NCI-H345 (cell line): ENCODE measurements around the gene NEURL2.
"Not testable (repeated sequence)": the region's sequence is repeated elsewhere in the genome, so short reads cannot be mapped to it uniquely, and the experiment has no call there.

Source experiments
- DNase-seq: peaks from one replicate; lab custom pipeline; 2025; lab: John Stamatoyannopoulos, UW

NEURL2 gene

DNA sequence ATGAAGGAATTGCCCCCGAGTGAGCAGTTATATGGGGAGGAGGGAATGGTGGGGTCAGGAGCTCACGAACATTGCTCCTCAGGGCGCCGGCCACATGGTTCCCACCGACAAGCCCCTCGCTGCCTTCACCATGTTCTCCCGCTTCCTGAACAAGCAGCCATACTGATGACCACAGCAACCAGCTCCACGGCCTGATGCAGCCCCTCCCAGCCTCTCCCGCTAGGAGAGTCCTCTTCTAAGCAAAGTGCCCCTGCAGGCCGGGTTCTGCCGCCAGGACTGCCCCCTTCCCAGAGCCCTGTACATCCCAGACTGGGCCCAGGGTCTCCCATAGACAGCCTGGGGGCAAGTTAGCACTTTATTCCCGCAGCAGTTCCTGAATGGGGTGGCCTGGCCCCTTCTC lies 7.3 kb upstream of the NEURL2 start:
- no peak for DNase-seq

DNA sequence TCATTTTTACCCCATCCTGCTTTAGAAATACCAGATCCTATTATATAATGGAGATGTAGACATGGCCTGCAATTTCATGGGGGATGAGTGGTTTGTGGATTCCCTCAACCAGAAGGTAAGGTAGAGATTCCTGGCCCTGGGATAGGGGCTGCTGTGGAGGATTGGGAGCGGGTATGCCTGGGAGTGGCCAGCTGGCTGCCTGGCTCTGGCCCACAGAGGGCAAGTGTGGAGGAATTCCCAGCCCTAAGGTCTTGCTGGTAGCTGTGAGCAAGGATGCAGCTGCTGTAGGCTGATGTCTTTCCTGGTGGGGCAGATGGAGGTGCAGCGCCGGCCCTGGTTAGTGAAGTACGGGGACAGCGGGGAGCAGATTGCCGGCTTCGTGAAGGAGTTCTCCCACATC lies 6.7 kb upstream of the NEURL2 start:
- no peak for DNase-seq

DNA sequence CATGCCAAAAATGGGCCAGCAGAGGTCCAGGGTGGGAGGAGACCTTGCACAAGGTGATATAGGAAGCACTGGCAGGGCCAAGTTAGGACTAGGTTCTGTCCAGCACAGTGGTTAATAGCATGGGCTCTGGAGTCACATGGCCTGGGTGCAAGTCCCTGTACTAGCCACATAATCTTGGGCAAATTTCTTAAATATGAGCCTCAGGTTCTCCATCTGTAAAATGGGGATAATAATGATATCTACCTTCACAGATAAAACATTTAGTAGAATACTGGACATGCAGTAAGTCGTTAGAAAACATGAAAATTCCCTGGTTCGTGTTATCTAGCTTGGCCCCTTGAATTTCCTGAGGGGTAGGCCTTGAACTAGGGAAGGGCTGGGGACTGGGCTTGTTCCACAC lies 6.3 kb upstream of the NEURL2 start:
- DNase-seq: no peak

DNA sequence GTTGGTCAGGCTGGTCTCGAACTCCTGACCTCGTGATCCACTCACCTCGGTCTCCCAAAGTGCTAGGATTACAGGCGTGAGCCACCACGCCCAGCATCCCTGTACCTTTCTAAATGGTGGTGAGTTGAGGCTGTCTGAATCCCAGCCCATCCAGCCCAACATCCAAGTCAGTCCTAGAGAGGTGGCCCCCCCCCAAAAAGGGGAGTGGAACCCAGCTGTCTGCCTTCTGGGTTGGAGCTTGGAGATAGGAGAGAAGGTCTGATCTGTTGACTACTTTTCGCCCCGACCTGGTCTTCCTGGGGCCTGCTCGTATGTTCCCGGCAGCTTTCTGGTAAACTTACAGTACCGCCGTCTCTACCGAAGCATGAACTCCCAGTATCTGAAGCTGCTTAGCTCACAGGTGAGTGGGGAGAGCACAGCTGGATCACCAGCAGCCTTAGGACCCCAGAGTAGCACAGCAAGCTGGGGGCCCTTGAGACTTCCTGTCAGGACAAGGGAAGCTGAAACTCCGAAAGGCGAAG lies 5.7 kb upstream of the NEURL2 start:
- no peak for DNase-seq

DNA sequence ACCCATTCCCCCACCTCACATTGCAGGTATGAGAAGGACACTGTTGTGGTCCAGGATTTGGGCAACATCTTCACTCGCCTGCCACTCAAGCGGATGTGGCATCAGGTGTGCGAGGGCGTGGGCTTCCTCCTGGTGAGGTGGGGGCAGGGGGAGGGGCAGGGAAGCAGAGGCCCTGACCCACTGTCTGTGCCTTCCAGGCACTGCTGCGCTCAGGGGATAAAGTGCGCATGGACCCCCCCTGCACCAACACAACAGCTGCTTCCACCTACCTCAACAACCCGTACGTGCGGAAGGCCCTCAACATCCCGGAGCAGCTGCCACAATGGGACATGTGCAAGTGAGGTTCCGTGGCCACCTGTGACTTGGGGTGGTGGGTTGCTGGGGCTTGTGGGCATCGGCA lies 3.8 kb upstream of the NEURL2 start:
- DNase-seq: no peak

DNA sequence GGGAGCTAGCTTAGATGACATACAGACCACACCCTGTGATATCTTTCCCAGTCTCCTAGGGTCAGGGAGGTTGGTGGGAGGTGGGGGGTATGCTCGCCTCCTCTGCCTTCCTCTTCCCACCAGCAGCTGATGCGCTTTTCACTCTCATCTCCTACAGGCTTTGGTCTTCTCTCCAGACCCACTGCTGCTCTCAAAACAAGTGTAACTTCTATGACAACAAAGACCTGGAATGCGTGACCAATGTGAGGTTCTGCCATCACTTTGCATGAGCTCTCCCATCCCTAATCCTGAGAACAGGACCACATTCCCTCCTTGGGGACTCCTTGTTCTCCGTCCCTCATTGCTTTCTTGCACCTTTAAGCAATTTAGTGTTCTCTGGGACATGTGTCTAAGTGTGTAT lies 2.8 kb upstream of the NEURL2 start:
- no peak for DNase-seq

DNA sequence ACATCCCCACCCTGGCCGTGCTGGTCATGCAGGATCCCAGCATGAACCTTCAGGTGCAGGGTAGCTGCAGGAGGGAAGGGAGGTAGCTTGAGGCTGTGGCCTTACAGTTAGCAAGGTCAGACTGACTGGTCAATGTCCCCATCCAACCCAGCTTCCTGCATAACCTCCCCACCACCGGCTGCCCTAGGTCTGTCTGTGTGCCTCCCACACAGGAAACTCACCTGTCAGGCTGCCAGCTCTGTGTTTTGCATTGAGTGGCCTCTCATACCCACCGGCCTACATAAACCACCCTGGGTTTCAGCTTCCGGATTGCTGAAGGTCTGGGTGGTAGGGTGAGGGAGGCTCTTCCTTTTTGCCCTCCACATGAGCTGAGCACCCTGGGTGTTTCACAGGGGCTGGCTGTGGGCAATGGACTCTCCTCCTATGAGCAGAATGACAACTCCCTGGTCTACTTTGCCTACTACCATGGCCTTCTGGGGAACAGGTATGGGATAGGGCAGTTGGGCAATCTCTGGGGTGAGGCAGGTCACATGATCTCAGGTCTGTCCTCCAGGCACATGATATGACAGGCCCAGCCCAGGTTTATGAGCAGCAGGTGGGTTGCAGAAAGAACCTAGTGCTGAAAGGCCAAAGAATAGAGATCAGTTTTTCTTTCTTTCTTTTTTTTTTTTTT lies 2.0 kb upstream of the NEURL2 start:
- no peak for DNase-seq

DNA sequence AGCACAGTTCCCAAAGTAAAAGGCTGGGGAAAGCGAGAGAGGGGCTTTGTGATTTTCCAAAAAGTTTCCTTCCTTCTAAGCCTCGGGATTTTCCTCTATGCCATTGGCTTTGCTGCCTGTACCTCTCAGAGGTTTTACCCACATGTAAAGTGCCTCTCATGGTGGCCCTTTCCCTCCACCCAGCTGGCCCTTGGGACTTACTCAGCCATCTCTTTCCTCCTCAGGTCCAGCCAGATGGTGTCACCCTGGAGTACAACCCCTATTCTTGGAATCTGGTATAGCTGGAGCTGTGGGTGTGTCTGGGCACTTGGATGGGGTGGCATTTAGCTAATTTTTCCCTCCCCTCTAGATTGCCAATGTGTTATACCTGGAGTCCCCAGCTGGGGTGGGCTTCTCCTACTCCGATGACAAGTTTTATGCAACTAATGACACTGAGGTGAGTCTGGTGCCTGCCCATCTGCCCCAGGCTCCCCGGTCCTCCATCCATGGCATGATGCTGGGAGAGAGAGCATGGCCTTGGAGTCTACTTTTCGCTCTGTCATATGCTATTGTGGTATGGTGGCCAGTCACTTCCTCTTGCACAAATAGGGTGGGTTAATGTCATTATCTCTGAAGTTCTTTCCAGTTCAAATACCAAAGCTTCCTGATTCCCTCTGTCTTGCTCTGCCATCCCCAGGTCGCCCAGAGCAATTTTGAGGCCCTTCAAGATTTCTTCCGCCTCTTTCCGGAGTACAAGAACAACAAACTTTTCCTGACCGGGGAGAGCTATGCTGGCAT lies 1.2 kb upstream of the NEURL2 start:
- peak; percentile 14 for DNase-seq

DNA sequence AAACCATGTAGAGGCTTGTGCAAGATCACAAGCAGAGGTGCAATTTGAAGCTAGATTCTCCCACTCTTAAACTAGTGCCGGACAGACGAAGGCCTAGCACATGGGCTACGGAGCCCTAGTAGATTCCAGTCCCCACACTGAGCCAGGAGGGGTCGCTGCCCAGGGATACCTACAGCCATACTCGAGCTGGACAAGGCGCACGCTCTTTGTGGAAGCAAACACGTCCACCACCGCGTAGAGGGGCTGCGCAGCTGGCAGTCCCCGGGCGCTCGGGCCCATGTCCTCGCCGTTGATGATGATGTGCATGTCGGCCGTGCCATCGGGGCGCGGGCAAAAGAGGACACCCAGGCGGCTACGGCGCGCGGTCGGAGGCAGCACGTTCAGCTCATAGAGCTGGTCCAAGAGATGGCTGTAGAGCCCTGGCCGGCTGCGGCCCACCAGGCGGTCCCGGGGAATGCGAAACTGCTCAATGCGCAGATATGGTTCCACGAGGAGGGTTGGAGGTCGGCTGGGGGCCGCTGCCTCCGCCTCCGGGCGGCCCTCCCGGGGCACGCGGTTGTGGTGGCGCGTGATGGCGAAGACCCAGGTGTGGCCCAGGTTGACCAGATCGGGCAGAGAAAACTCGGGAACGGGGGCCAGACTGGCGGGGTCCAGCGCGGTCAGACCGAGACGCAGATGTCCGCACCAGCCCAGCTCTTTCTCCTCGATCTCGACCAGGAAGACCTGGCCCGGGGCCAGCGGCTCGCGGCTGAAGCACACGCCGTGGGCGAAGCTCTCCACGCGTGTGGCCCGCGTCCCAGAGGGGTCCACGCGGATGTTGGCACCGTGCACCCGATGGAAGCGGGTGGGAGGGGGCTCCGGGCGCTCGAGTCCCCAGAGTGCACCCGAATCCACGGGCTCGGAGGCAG lies 677 bp downstream of the NEURL2 start:
- peak; percentile 48 for DNase-seq

DNA sequence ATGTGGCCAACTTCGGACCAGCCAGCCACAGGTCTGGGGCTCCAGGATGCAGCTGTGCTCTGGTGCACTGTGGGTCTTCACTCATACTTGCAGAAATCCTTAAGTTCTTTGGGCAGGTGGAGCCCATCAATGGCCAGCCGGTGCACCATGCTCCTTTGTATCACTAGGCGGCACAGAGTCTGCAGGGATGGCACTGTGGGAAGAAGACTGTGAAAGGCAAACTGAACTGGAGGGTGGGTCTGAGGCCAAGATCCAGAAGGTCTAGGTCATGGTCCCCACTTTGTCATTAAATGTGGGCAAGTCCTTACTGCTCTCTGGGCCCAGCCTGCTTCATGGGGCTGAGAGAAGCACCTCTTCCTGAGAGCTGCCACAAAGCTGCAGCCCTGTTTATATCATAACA lies 2.3 kb downstream of the NEURL2 start:
- DNase-seq: no peak

DNA sequence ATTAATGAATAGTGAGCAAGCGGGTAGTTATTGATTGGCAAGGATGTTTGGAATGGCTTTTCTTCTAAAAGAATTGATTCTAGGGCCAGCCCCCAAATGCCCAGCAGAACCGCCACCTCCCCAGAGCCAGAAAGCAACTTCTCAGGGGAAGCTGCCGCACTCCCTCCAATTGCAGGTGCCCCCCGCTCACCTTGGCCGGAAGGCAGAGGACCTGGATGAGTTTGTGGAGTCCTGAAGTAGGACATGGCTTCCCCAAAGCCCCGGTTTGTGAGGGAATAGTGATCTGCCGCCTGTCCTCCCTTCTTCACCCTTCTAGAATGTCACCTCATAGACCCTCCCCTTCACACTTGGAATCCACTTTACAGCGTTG lies 3.7 kb downstream of the NEURL2 start, which contains the start of gene SPATA25:
SPATA25 (minus strand) TSS at position 277 of the 370 bp plus-strand sequence; CDS start at position 245, 32 bp downstream.
- DNase-seq: no peak

DNA sequence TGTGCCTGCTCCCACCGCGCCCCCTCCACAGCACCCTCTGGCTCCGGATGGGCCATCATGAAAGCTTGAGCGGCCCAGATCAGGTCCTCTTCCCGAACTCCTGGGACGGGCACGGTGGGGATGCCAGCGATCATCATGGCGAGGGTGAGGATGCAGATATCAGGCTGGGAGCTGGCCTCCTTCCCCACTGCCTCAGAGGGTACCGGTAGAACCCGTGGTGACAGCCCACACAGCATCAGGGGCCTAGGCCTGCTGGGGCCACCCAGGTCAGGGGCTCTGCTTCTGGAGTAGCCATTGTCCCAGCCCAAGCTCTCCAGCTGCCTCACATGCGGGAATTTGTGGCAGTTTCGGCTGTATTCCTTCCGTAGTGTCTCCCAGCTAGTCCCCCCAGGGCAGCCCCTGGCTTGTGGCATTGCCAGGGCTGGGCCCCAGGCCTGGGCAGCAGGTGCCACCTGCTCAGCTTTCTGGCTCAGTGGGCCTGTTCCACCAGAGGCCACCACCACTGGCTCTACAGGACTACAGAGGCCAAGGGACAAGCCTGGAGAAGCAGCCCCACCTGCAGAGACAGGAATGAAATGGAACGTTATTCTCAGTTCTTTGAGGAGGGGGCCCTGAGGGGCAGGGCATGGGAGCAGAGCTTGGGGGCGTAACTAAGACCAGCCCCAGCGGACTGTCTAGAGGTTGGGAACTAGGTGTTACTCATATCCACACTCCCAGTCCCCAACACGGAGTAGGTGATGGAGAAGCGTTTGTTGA lies 4.2 kb downstream of the NEURL2 start:
- no peak for DNase-seq

DNA sequence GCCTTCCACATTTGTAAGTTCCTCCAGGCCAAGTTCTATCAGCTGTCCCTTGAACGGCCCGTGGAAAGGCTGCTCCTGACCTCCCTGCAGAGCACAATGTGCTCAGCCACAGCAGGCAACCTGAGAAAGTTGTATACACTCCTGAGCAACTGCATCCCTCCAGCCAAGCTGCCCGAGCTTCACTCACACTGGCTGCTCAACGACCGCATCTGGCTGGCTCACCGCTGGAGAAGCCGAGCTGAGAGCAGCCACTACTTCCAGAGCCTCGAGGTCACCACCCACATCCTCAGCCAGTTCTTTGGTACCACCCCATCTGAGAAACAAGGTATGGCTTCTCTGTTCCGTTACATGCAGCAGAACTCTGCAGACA lies 7.9 kb downstream of the NEURL2 start:
- no peak for DNase-seq

DNA sequence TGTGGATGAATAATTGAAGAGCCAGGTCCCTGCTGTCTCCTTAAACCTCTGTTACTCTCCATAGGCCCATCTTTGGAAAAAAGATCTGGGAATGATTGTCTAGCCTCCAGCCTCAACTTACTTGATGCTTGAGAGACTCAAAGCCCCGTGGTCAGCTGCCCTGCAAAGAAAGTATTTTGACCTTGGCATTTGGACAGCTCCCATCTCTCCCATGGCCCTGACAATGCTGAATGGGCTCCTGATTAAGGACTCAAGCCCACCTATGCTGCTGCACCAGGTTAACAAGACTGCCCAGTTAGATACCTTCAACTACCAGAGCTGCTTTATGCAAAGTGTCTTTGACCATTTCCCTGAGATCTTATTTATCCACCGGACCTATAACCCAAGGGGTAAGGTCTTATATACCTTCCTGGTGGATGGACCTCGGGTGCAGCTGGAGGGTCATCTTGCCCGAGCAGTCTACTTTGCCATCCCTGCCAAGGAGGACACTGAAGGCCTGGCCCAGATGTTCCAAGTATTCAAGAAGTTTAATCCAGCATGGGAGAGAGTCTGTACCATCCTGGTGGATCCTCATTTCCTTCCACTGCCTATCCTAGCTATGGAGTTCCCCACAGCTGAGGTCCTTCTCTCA lies 8.4 kb downstream of the NEURL2 start:
- DNase-seq: no peak

DNA sequence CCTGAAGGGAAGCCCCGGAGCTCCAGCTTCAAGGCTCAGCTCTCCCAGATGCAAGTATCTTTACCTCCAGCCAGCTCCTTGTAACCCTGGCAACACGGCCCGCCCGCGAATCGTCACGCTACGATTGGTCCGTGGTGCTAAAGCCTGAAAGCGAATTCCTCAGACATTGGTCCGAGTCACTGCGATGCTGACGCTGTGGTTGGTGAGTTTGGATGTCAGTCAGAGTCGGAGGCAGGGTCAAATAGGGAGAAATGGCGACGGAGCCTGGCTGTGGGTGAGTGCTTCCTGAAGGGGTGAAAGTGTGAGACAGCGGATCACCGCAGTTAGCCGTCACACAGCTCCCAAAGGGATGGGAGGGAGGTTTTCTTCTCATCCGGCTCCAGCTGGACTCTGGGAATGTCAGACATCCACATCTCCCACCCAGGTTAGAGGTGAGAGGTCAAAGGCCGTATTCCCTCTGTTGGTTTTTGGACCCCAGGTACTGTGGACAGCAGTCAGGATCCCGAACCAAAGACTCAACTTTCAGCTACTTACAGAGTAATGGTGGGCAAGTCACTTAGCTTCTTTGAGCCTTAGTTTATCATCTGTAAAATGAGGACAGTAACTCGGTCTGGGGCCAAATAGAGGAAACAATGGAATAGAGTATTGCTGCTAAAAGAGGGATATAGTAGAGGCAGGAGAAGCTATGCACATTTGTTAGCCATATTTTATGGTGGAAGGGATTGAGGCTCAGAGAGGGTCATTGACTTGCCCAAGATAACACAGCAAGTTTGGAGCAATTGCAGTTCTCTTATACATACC lies 9.8 kb downstream of the NEURL2 start, which contains the start of gene ZSWIM1:
ZSWIM1 (plus strand) TSS at position 240 of the 801 bp plus-strand sequence. CDS start 1,366 bp downstream, outside the sequence.
- peak; percentile 100 for DNase-seq

DNA sequence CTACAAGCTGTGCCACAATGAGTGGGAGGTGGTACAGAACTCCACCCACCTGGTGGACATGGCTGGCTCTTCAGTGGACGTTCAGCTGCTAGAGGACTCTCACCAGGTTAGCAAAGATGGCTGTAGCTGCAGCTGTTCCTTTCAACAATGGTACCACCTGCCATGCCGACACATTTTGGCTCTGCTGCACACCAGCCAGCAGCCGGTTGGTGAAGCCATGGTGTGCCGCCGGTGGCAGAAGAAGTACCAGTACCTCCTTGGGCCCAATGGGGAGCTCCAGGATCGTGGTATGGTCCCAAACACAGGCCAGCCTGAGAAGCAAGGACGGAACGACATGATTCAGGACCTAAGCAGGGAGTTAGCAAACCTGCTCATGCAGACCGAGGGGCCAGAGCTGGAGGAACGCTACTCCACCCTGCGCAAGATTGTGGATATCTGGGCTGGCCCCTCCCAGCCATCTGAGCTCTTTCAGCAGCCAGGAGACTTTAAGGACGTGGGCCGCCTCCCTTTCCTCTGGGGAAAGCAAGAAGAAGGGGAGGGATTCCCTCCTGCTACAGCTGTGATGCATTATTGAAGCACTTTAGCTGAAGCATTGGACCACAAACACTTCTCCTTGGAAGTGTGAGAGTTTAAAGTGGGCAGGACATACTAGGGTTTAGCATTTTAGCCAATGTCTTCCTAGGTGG lies 12.8 kb downstream of the NEURL2 start:
- DNase-seq: no peak

DNA sequence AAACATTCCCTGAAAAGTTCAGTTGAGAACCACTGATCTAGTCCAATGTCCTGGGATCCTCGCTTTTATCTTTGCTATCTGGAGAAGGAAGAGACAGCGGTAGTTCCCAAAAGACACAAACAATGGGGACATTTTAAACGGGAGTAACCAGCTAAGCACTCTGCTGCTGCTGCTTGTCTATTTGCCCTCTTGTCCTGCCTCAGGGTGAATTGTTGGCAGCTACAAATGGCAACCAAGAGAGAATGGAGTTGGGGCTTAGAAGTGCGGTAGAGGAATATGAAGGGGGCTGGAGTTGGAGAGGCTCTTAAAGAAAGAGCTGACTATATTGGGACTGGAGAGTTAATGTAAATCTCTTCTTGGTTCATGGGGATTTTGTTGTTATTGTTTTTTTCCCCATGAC lies 16.4 kb downstream of the NEURL2 start:
- no peak for DNase-seq

DNA sequence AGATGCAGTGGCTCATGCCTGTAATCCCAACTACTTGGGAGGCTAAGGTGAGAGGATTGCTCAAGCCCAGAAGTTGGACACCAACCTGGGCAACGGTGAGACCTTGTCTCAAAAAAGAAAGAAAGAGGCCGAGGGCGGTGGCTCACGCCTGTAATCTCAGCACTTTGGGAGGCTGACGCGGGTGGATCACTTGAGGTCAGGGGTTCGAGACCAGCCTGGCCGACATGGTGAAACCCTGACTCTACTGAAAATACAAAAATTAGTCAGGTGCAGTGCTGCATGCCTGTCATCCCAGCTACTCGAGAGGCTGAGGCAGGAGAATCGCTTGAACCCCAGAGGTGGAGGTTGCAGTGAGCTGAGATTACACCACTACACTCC lies 16.9 kb downstream of the NEURL2 start:
- not testable (repeated sequence) for DNase-seq

DNA sequence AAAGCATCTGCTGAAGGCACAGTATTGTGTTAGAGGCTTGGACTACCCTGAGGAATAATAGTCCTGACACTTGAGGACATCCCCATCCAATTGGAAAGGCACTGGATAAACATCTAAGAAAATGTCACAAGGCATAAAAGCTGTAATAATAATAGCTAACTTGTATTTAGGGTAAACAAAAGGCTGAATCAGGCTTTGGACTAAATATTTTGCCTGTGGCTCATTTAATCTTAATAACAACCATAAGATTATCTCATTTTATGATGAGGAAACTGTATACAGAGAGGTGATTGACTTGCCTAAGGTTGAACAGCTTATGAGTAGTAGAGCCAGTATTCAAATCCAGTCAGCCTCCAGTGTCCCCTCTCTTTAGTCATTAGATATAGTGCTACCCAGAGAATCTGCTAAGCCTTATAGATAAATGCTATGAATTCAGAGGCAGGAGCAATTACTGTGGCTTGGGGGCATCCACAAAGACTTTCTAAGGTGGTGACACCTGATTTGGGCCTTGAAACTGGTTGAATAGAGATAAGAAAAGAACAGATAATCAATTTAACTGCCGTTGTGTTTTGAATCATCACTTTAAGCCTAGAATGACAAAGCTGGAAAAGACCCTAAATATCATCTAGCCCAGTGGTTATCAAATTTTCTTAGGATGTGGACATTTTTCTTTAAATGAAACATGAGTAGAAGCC lies 17.5 kb downstream of the NEURL2 start:
- no peak for DNase-seq
